ENCODE measurements around the gene NUDCD3. TPM values are rescaled to one million over a fixed set of nuclear protein-coding genes. Genes with fewer than 3 reads are reported as not detected.

NUDCD3 gene
- total and polyA plus RNA-seq, 8 donors, result 12.9 to 147 (median 29.5) TPM

DNA sequence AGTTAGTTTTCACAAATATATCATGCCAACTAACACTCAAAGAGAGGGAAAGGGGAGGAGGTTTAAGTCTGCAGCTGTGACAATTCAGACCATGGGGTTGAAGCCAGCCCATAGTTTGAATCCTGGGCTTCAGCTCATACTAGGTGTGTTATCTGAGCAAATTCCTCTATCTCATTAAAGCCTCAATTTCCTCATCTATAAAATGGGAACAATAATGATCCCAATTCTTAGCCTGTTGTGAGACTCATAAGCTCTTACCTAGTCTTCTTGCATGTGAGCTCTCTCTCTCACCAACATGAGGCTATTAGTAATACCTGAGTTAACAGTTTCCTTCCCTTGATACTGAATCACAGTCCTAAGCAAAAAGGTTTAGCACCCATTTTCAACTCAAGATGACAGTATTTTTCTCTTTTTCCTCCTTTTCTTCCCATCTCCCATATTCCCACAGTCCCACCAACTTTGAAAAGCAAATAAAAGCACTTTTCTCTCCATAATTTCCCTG lies 49.8 kb downstream of the NUDCD3 start:
- H3K27ac ChIP-seq, result no peak overlapping the region
- intact Hi-C loops (cut with DNase I; ENCODE audit: low total_unique reads), result no loop called here
- no peak overlapping the region for H3K4me3 ChIP-seq
- H3K4me1 ChIP-seq, result peaks cover 0 to 33% (median 10%) of the 10 kb centered on the region in 4 donors
- H3K9me3 ChIP-seq, result no peaks in the 10 kb centered on the region
- no peaks in the 10 kb centered on the region for H3K27me3 ChIP-seq
- TF ChIP-seq POLR2AphosphoS5 (IDR thresholded peaks at IDR 0.05) (no peak), POLR2A (IDR thresholded peaks at IDR 0.05) (no peak), EP300 (IDR thresholded peaks at IDR 0.05) (no peak)
- TF ChIP-seq, protein P1, sequence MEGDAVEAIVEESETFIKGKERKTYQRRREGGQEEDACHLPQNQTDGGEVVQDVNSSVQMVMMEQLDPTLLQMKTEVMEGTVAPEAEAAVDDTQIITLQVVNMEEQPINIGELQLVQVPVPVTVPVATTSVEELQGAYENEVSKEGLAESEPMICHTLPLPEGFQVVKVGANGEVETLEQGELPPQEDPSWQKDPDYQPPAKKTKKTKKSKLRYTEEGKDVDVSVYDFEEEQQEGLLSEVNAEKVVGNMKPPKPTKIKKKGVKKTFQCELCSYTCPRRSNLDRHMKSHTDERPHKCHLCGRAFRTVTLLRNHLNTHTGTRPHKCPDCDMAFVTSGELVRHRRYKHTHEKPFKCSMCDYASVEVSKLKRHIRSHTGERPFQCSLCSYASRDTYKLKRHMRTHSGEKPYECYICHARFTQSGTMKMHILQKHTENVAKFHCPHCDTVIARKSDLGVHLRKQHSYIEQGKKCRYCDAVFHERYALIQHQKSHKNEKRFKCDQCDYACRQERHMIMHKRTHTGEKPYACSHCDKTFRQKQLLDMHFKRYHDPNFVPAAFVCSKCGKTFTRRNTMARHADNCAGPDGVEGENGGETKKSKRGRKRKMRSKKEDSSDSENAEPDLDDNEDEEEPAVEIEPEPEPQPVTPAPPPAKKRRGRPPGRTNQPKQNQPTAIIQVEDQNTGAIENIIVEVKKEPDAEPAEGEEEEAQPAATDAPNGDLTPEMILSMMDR (IDR thresholded peaks at IDR 0.05), result no peak
- no peak for DNase-seq
- peaks cover 0 to 11% (median 9%) of the 10 kb centered on the region in 4 donors for H3K36me3 ChIP-seq

DNA sequence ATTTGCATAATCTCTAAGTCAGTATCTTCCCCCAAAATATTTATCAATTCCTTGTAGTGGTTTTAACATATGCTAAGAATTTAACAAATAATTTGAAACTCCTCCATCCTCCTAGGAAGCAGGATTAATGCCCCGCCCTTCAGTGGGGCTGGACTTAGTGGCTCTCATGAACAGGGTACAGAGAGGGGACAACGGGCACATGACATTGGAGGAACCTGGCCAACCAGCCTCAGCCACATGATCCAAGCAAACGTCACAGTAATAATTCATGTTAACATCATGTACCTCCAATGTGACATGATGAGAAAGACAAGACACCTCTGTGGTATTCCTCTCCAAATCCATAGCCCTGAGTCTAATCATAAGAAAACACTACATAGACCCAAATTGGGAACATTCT lies 50.5 kb downstream of the NUDCD3 start:
- intact Hi-C loops (cut with DNase I; ENCODE audit: low total_unique reads), result no loop called here
- H3K27ac ChIP-seq, result no peak overlapping the region
- no peak for TF ChIP-seq POLR2A (IDR thresholded peaks at IDR 0.05)

DNA sequence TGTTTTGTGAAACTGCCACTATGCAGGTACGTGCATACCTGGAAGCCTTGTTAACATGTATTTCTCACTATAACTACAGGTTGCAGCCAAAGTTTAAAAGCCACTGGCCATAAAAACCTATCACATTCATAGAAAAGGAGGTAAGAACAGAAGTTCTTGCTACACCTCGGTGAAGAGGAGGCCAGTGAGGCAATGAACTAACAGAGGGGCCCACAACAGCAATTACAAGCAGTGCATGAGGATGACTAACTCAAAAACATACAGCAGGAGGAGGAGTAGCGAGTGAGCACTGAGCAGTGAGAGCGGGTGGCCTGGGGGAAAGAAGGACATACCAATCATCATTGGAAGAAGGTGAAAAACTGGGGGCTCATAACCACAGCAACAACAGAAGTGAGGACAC lies 51.6 kb downstream of the NUDCD3 start:
- Histone ChIP-seq H3K4me3 (no peak overlapping the region), H3K27ac (no peak overlapping the region), H3K27me3 (no peaks in the 10 kb centered on the region), H3K4me1 (peaks cover 0 to 34% (median 3%) of the 10 kb centered on the region in 4 donors), H3K36me3 (peaks cover 0 to 6% (median 0%) of the 10 kb centered on the region in 4 donors), H3K9me3 (no peaks in the 10 kb centered on the region)
- TF ChIP-seq, protein P1 (IDR thresholded peaks at IDR 0.05), result no peak
- no peak for TF ChIP-seq POLR2AphosphoS5 (IDR thresholded peaks at IDR 0.05)
- no peak for TF ChIP-seq POLR2A (IDR thresholded peaks at IDR 0.05)
- TF ChIP-seq EP300 (IDR thresholded peaks at IDR 0.05), result no peak
- intact Hi-C loops (cut with DNase I; ENCODE audit: low total_unique reads), result no loop called here
- WGBS, 5 donors, result 73 to 93% (median 92%) methylated on average over 4 of the region's 4 CpGs
- DNase-seq, result no peak

More for the DNA sequence above, 50.5 kb downstream of the NUDCD3 start:
- Histone ChIP-seq H3K36me3 (peaks cover 0 to 11% (median 3%) of the 10 kb centered on the region in 4 donors), H3K9me3 (no peaks in the 10 kb centered on the region), H3K4me3 (no peak overlapping the region), H3K4me1 (peaks cover 0 to 26% (median 4%) of the 10 kb centered on the region in 4 donors), H3K27me3 (no peaks in the 10 kb centered on the region)
- 64 to 75% (median 71%) methylated on average over 3 of the region's 3 CpGs for WGBS, 5 donors
- no peak for DNase-seq

DNA sequence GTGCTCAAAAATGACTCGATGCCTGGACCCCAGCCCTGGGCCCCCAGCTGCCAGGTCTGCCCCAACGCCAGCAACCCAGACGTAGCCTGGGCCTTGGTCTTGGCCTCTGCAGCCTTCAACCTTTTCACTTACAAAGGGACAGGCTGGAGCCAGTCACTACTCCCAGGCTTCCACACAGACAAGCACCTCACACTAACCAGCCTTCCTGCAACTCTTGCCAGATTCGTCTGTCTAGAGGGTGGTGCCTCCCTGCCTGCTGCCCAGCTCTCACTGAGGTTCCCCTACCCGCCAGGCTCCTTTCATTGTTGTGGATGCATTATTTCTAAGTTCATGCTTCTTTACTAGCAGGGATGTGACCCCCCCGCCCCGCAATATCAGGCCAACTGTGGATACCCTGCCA lies 56.3 kb downstream of the NUDCD3 start:
- Histone ChIP-seq H3K4me3 (no peak overlapping the region), H3K4me1 (peaks cover 0 to 32% (median 0%) of the 10 kb centered on the region in 4 donors), H3K27me3 (no peaks in the 10 kb centered on the region), H3K27ac (no peak overlapping the region), H3K36me3 (peaks cover 0 to 15% (median 2%) of the 10 kb centered on the region in 4 donors), H3K9me3 (no peaks in the 10 kb centered on the region)
- TF ChIP-seq POLR2A (IDR thresholded peaks at IDR 0.05) (no peak), POLR2AphosphoS5 (IDR thresholded peaks at IDR 0.05) (no peak), EP300 (IDR thresholded peaks at IDR 0.05) (no peak)
- TF ChIP-seq, protein P1 (IDR thresholded peaks at IDR 0.05), result no peak
- WGBS, 5 donors, result 80 to 89% (median 87%) methylated on average over 7 of the region's 7 CpGs
- intact Hi-C loops (cut with DNase I; ENCODE audit: low total_unique reads), result no loop called here
- DNase-seq, result no peak

DNA sequence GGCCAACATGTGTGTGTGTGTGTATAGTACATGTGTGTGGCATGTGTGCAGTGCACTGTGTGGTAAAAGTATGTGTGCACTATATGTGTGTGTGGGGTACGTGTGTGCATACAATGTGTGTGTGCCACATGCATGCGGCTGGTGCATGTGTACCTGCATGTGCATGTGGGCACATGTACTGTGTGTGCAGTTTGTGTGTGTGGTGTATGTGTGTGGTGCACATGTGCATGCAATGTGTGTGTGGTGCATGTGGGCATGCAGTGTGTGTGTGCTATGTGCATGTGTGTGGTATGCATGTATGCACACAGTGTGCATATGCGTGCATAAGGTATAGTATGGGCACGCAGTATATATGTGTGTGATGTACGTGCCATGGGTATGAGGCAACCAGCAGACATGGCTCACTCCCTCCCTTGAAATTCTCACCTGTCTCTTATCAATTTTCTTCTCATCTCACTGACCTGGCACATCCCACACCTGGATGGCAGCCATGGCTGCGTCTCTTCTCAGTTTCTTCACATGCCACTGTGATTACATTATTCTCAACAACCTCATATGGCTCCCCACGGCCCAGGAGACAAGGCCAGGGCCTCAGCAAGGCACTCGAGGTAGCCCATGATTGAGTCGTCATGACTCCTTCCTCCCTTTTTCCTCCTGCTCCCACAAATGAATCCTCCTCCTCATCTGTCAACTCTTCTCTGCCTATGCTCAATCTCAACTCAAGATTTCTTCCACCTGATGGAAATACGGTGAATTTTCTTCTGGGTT lies 57.0 kb downstream of the NUDCD3 start:
- no peak for TF ChIP-seq EP300 (IDR thresholded peaks at IDR 0.05)
- TF ChIP-seq POLR2AphosphoS5 (IDR thresholded peaks at IDR 0.05), result no peak
- TF ChIP-seq, protein P1 (IDR thresholded peaks at IDR 0.05), result no peak
- no peak for TF ChIP-seq POLR2A (IDR thresholded peaks at IDR 0.05)
- 86 to 90% (median 88%) methylated on average over 10 of the region's 10 CpGs for WGBS, 5 donors
- Histone ChIP-seq H3K9me3 (no peaks in the 10 kb centered on the region), H3K27me3 (no peaks in the 10 kb centered on the region), H3K27ac (no peak overlapping the region), H3K4me1 (peaks cover 0 to 37% (median 0%) of the 10 kb centered on the region in 4 donors), H3K4me3 (no peak overlapping the region), H3K36me3 (peaks cover 0 to 12% (median 2%) of the 10 kb centered on the region in 4 donors)
- intact Hi-C loops (cut with DNase I; ENCODE audit: low total_unique reads), result no loop called here
- DNase-seq, result no peak
